HepG2 (cell line): ENCODE results near the gene ALDH2. TPM values are rescaled to one million over a fixed set of nuclear protein-coding genes. Genes with fewer than 3 reads are reported as not detected.

Source experiments
- IKZF1 ChIP-seq: fragments of 450-650 bp; IDR thresholded peaks from 2 replicates; pipeline ENCODE4 v1.7.1; 2016
- KDM5A ChIP-seq: fragments of 200-600 bp; sonication (generic); IDR thresholded peaks from 2 replicates; pipeline ENCODE4 v1.7.0; 2018; ENCODE audit warnings: antibody characterized with exemption, mild to moderate bottlenecking, low read length, borderline replicate concordance
- MAFF ChIP-seq: IDR thresholded peaks from 2 replicates; pipeline ENCODE4 v1.6.1; 2011; ENCODE audit warnings: low read depth, low read length, improper control_type of control experiment
- MAFG ChIP-seq: sonication (generic); formaldehyde crosslinking; IDR thresholded peaks from 2 replicates; pipeline ENCODE4 v1.5.1; 2020; ENCODE audit warnings: mild to moderate bottlenecking, missing genetic modification reagents
- MATR3 ChIP-seq: sonication (generic); formaldehyde crosslinking; IDR thresholded peaks from 2 replicates; pipeline ENCODE4 v1.4.0; 2020; ENCODE audit warnings: missing genetic modification reagents
- PRDM15 ChIP-seq: sonication (generic); formaldehyde crosslinking; IDR thresholded peaks from 2 replicates; pipeline ENCODE4 v1.4.0; 2020; ENCODE audit warnings: missing genetic modification reagents
- TOE1 ChIP-seq: sonication (generic); formaldehyde crosslinking; IDR thresholded peaks from 2 replicates; pipeline ENCODE4 v1.4.0; 2020; ENCODE audit warnings: mild to moderate bottlenecking, missing genetic modification reagents
- ZBED4 ChIP-seq: sonication (generic); formaldehyde crosslinking; IDR thresholded peaks from 2 replicates; pipeline ENCODE4 v1.4.0; 2020; ENCODE audit warnings: missing genetic modification reagents, borderline replicate concordance
- ZNF318 ChIP-seq: sonication (generic); formaldehyde crosslinking; IDR thresholded peaks from 2 replicates; pipeline ENCODE4 v1.4.0; 2020; ENCODE audit warnings: mild to moderate bottlenecking, missing genetic modification reagents
- ZNF460 ChIP-seq: sonication (generic); formaldehyde crosslinking; IDR thresholded peaks from 2 replicates; pipeline ENCODE4 v1.5.1; 2020; ENCODE audit warnings: missing genetic modification reagents, mild to moderate bottlenecking, borderline replicate concordance
- polyA plus RNA-seq, 8 experiments: library from polyadenylated mRNA; depleted of rRNA in 3 of 8; stranded (reverse) in 7 of 8; unstranded in 1 of 8; fragments of >200 nt; fragmentation: Illumina TruSeq in 4 of 8; extraction: Trizol in 4 of 8; gene quantifications; 2 replicates each; pipeline versions ENCODE4 v1.2.1 to v1.2.3, GENCODE V29; 2011 to 2016; ENCODE audit warnings: low read depth in 4 of 8, missing spikeins in 1 of 8, mixed read lengths in 1 of 8; ENCODE audit not compliant: insufficient read depth in 1 of 8
- total RNA-seq, 5 experiments: library from RNA; depleted of rRNA; stranded (reverse); fragments of >200 nt; fragmentation: Illumina TruSeq; extraction: Trizol; gene quantifications; 2 replicates each; pipeline ENCODE4 v1.2.3, GENCODE V29; 2016; ENCODE audit warnings: low read depth in 1 of 5

ALDH2 gene
- total and polyA plus RNA-seq, 2 of the 13 experiments (the other 11 are each of a cell fraction or from before 2014, with no cell fraction given): 78.8 to 103 TPM

GRCh38 chr12:111769599-111769998, 2.9 kb downstream of the ALDH2 start (continued):
- TF ChIP-seq ZNF318 (CRISPR knock-in tag) (no peak), ZNF460 (CRISPR knock-in tag) (no peak), MAFG (CRISPR knock-in tag) (0 out of 2 replicates have a peak, but pooled peaks have one; percentile 40), MAFF (peak; percentile 97), TOE1 (CRISPR knock-in tag) (no peak), ZBED4 (CRISPR knock-in tag) (no peak), MATR3 (CRISPR knock-in tag) (no peak), PRDM15 (CRISPR knock-in tag) (no peak), IKZF1 (no peak), KDM5A (no peak)
